Mucosa of gallbladder (tissue), 1 donor: ENCODE measurements around the gene AOAH. TPM values are rescaled to one million over a fixed set of nuclear protein-coding genes. Genes with fewer than 3 reads are reported as not detected.

ENCODE experiments used
- DNase-seq: peaks from one replicate; pipeline ENCODE4 v3.0.0-alpha.2; 2020; ENCODE audit warnings: low spot score
- total RNA-seq: library from RNA; stranded (reverse); gene quantifications from one replicate; pipeline ENCODE4 v1.2.1, GENCODE V29; 2021
- donor health status: DM: no; HTN: no; CAD: no.

The AOAH gene, protein sequence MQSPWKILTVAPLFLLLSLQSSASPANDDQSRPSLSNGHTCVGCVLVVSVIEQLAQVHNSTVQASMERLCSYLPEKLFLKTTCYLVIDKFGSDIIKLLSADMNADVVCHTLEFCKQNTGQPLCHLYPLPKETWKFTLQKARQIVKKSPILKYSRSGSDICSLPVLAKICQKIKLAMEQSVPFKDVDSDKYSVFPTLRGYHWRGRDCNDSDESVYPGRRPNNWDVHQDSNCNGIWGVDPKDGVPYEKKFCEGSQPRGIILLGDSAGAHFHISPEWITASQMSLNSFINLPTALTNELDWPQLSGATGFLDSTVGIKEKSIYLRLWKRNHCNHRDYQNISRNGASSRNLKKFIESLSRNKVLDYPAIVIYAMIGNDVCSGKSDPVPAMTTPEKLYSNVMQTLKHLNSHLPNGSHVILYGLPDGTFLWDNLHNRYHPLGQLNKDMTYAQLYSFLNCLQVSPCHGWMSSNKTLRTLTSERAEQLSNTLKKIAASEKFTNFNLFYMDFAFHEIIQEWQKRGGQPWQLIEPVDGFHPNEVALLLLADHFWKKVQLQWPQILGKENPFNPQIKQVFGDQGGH
- 17.0 TPM for total RNA-seq

DNA sequence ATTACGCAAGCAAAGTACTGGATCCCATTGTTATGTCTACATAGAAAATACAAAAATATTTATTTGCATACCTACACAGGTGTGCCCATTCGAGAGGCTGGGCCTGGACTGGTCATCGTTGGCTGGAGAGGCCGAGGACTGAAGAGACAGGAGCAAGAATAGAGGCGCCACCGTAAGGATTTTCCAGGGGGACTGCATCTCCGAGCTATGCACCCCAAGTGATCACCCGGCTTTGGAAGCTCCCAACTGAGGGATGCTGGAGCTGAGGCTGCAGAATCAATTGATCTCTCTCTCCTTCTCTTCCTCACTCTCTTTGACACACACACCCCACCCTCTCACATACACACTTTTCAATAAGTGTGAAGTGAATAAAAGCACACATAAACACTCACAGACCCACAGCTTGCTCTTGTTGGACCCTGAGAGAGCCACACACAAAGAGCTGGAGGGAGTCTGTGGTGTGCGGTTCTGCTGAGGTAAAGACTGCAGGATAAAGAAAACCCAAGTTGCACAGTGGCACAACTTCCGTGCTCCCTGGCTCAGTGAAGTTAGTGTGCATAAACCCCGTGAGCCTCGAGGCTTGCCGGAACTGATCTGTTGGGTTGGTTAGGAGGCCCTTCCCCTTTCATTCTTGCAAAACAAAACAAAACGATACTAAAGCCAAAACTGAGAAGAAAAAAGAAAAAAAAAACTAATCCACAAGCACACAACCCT, at the start of gene AOAH:
Gene AOAH, minus strand, starts transcription at position 544 of the 714 bp plus-strand sequence. Its CDS starts 346 bp downstream, at position 198.
- DNase-seq: peak; percentile 68

DNA sequence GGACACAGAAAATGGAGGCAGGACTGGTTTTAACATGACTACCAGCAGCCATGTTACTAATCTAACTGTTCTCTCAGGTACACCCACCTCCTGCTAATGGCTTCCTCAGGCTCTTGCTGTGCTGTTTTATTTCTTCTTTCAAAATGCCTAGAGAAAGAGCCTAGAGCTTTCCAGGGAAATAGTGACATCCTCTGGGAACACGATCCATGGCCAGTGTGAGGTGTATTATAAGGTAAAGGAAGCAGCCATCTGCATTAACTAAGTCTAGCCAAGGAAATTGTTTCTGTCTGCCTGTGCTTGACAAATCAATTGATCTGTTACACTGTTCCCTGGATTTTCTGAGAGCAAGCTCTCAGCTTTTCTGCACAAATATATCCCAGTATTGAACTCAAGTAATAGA, 42.2 kb upstream of the AOAH start:
- DNase-seq: no peak

DNA sequence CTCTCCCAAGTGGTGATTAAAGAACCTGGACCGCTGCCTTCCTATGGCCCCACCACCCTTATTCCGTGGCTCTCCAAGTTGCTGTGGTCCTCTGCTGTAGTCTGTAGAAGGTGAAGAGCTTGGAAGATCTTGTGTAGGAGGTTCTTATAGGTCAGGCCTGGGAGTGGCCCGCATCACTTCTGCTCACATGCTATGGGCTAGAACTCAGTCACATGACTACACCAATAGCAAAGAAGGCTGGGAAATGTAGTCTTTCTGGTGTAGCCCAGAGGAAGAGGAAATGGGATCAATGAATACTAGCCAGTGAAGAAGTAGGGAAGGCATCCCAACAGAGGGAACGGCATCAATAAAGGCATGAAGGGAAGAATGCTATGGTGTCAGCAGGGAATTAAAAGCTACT, 41.3 kb upstream of the AOAH start:
- no peak for DNase-seq

DNA sequence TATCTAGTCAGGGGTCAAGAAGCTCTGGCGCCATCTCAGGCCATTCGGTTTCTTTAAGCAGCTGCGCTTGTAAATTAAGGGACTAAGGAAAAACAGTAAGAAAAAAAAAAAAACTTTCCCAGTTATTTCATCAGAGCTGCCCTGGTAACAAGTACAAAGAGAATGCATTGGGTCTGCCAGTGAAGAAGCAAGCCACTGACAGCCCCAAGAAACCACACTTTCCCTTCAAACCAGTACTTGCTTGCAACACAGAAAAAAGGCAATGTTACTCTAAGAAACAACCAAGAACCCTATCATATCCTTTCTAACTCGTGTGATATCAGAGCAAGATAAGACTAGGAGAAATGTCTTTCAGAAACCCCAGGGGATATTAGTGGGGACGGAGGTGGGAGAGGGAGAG, 40.6 kb upstream of the AOAH start:
- no peak for DNase-seq

DNA sequence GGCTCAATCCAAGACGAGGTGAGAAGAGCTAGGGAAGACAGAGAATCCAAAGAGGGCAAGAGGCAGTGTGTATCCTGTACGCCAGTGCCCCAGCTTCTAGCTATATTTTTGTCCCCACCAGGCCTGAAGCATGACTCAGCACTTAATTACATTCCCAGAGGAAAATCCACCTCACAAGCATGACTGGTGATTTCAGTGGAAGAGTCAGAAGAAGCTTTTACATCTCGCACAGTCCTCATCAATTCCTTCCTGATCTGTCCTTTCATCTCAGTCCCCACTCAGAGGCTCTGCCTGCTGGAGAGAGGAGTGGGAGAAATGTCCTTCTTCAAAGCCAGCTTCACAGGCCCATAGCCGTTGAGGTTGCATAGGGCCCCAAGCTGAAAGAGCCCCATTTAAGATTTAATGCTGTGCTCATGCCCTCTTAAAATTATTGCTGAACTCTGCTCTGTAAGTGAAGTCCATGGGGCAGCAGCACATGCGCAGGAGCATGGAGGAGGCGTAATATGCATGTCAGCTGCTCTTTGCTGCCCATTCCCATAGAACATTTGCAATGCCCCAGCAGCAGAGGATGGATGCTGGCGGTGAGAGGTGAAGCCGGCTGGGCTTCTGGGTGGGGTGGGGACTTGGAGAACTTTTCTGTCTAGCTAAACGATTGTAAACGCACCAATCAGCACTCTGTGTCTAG, 39.0 kb upstream of the AOAH start:
- DNase-seq: no peak

DNA sequence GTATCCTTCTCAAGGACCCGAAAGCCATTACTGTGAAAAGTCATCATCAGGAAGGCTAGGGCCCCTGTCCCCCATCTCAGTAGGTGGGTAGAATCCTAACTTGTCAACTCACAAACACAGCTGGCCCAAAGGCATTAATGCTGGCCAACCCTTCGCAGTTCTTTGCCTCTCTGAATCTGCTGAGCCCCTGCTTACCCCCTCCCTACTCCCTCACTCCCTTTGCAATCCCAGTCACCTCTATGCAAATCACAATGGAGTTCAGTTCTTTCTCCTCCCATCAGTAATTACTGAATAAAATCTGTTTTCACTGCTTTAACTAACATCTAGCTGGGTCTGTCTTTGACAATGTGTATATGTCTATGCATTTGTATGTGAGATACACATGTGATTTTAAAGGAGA, 38.1 kb upstream of the AOAH start:
- no peak for DNase-seq

DNA sequence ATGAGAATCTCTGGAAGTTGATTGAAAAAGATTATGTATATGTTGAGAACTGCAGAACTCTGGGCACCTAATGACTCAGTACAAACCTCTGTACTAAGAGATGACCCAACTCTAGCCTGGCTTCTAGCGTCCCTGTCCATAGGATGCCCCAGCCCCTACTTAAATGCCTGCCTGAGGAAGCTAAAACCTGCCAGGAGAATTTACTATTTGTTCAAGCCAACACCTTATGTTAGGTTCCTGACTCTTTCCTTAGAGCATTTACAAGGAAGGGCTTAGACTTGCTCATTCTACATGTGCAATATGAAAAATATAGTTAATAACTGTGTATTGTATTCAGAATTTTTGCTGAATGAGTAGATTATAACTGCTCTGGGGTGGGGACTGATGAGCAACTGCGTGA, 37.5 kb upstream of the AOAH start:
- no peak for DNase-seq

DNA sequence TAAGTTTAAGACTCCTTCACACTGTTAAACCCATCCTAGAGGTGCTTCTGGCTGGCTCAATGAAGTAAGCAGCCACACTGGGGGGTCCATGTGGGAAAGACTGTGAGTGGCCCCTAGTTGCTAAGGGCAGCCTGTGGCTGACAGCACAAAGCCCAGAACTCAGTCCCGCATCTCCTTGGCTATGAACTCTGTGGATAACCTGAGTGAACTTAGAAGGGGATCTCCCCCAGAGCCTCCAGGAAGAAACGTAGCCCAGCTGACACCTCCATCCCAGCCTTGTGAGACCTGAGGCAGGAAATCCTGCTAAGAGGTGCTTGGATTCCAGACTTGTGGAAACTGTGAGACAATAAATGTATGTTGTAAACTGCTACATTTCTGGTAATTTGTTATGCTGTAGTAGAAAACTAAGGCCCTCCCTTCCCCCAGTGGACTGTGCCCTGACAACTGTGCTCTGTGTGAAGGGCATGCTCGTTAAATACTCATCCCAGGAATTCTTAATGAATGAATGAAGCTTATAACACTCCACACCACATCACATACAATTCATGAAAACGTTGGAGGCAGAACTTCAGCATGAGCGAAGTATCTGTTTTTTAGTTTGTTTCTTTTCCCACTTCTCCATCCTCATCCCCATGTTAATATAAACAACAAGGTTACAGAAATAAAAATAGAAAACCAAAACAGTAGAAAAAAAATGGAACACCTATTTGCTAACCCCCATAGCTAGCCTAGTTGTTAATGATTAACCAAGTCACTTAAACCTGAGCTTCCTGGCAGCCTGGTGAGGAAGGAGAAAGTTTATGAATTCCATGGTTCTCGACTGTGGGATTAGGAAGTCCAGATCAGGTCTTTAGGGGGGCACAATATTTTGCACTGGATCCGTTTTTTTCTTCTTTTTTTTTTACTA, 36.8 kb upstream of the AOAH start:
- no peak for DNase-seq

DNA sequence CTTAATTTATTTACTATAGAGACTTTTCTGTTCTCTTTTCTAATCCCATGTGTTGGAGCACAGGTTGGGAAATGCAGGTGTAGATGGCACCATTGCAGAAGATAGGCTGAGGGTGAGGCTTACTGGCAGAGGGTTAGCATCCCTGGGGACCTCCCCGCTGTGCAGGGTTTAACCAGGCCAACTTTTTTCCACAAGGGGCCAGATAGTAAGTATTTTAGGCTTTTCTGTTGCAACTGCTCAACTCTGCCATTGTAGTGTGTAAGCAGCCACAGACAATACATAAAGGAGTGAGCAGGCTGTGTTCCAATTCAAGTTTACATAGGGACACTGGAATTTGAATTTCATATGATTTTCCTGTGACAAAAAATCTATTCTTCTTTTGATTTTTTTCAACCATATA, 34.6 kb upstream of the AOAH start:
- no peak for DNase-seq

DNA sequence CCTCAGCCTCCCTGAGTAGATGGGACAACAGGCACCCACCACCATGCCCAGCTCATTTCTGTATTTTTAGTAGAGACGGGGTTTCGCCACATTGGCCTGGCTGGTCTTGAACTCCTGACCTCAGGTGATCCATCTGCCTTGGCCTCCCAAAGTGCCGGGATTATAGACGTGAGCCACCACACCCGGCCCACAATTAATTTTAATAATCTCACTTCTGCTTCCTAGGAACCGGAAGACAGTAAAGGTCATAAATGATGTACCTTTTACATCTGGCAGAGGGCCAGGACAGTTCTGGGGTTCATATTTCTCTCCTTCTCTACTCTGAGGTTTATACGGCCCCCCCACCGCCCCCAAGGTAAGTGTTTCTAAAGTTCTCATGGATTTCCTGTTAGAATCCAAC, 31.2 kb upstream of the AOAH start:
- no peak for DNase-seq

DNA sequence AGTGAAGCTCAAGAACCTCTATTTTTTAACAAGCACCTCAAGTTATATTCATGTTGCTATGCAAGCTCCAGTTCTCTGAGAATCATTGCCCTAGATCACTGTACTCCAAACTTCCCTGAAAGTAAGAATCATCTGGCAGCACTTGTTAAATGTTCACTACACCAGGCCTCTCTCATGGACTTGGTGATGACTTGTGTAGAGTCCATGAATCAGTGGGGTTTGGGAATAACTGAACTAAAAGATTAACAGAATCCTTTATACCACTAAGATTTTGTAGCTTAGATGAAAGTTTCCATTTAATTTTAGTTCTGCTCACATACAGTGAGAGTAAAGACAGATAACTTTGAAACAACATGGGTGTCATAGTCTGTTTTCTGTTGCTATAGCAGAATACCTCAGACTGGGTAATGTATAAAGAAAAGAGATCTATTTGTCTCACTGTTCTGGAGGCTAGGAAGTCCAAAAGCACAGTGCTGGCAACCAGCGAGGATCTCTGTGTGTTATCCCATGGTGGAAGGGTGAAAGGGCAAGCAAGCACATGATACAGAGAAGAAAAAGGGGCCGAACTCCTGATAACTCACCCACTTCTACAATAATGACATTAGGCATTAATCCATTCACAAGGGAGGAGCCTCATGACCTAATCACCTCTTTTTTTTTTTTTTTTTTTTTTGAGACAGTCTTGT, 27.9 kb upstream of the AOAH start:
- DNase-seq: peak; percentile 20

DNA sequence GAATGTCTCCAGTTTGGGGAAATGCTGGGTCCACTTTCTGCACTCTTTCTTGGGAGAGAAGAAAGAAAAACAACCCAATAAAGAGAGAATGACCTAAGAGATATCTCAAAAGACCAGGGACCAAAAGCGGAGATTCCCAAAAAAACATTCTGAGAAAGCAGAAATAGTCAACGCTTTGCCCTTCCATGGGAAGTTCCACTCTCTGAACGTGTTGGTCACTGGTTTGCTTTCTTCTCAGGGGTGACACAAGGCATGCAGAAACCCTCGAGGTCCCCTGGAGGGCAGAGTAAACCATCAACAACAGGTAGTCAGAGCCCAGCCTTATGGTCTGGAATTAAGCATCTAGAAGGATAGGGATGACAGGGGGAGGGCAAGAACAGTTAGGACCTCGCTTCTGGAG, 26.2 kb upstream of the AOAH start:
- no peak for DNase-seq

DNA sequence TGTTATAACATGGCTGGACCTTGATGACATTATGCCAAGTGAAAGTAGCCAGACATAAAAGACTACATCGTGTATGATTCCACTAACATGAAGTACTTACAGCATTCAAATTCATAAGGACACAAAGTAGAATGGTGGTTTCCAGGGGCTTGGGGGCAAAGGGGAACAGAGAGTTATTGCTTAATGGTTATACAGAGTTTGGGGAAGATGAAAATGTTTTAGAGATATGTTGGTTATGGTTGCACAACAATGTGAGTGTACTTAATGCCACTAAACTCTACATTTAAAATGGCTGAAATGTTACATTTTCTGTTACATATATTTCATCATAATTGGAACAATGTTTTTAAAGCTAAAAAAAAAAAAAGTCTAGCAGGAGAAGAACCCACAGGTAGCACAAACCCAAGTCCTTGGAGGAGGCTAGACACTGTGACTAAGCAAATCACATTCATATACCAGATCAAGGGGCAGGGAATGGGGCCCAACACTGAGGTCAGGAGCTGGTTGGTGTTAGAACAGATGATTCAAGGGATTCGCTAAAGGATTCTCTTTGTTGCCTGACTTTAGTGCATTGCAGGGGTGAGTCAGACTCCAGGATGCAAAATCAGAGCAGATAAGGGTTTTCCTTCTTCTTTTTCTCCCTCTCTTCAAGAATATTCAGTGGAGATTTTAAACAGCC, 25.1 kb upstream of the AOAH start:
- no peak for DNase-seq

DNA sequence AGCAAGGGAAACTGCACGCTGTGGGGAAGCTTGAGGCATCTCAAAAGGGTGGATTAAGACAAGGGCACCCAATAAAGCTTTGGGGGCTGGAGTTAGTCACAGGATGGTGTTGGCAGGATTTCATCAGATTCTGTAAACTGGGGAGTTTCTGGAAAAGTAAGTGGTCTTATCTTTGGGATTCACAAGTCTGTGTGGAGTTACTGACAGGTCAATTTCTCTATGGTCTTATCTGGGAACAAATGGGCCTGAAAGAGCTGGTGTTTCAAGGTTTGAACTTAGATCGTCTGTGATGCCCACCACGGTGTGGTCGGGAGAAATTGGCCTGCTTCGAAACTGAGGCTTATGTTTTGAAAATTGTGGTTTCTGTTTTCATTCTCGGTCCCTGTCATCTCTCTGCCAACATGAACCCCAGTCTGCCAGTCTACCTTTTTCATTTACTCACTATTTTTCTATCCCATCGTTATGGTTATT, 23.8 kb upstream of the AOAH start:
- DNase-seq: no peak

DNA sequence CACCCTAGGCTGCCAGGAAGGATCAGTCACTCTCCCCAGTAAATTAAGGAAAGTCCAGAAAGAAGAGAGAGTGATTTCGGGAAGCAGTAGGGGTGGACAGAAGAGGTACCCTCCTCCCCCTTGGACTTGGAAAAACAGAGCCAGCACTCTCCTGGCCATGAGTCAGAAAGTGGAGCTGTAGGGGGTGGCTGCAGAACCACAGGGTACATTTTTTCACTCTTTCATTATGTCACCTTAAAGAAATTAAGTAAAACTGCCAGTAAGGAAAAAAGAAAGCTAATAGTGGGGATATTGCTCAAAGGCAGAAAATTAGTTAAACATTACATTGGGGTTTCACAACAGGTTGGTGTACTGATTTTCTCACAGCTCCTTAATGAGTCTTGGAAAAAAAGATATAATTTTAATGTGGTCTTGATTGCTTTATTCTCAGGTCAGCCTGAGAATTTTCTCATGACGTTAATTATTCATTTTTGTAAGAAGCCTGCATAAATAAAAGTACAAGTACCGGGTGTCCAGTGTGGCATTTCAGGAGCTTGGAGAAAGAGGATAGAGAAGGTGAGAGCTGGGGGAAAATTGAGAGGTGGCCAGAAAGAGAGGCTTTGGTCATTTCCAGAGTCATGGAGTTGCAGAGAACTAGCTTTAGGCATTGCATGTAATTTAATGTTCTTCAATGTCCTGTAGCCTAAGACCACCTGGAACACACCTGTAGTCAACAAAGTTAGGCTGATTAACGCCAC, 23.2 kb upstream of the AOAH start:
- DNase-seq: no peak

DNA sequence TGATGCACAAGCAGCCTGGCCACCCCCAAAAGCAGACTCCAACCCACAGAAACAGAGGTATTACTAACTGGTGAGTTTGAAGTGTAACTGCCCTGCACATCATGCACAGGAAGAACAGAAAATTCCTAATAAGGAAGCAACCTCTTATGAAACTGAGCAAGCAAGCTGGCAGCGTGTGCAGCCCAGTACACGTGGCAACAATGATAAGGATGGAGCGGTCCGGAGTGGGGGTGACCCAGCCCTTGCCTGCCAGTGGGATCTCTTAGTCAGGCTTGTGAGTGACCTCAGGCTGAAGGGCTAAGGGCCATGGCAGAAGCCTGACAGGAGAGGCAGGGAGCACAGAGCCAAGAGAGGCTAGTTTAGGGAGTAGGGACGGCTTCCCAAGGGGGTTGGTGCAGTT, 22.1 kb upstream of the AOAH start:
- DNase-seq: peak; percentile 53

DNA sequence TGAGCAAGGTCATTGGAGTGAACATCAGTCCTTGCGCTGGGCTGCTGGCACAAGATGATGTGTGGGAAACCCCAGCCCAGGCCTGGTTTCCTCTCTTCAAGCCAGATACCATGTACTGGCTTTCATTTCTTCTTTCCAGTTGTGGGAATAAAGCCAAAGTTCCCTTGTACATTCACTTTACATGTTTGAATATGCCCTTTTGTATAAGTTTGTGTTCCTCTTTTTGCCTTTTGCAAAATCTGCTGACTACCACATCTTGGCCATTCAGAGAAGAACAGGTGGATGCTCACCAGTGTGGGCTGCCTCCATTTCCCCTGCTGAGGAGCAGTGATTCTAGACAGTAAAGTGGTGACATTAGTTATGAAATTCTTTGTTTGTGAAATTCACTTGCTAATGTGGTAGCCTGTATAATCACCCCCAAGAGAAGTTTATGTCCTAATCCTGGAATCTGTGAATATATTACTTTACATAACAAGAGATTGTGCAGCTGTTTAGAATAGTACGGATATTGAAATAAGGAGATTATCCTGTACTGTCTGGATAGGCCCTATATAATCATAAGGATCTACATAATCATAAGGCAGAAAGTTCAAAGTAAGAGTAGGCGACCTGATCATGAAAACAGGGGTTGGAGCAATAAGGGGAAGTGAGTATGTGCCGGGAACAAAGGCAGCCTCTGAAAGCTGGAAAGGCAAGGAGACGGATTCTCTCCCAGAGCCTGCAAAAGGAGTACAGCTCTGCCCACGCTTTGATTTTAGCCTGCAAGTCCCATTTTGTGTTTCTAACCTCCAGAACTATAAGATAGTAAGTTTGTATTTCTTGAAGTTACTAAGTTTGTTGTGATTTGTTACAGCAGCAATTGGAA, 18.8 kb upstream of the AOAH start:
- no peak for DNase-seq

DNA sequence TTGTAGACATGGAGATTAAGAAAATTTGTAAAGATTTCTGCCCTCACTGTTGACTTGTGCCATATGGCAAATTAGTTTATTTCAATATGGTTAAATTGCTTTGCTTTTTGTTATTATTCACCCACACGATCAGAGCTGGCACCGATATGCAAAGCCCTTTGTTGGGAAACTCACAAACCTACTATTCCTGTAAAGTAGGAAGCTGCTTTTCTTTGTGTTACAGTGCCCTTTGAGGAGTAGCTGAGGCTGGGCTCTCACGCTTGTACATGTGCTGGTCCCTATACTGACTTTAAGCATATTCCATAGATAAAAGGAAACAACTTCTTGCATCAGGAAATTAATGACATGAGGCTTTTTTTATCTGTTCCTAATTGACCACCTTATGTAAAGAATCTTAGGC, 17.6 kb upstream of the AOAH start:
- DNase-seq: no peak
